DND-41 (cell line): Measurements from ENCODE around the gene MIX23.

Experiments used
- EZH2 ChIP-seq: IDR thresholded peaks from 3 replicates; pipeline ENCODE4 v1.6.1; 2012; ENCODE audit warnings: borderline replicate concordance, low read depth, mild to moderate bottlenecking, moderate library complexity, low read length, inconsistent platforms; ENCODE audit not compliant: severe bottlenecking
- TF ChIP-seq, protein P1 (sequence below): IDR thresholded peaks from 2 replicates; pipeline ENCODE4 v1.5.1; 2012; ENCODE audit warnings: borderline replicate concordance, low read length, moderate library complexity, mild to moderate bottlenecking; ENCODE audit not compliant: poor library complexity, severe bottlenecking; ENCODE audit errors: extremely low read depth

DNA sequence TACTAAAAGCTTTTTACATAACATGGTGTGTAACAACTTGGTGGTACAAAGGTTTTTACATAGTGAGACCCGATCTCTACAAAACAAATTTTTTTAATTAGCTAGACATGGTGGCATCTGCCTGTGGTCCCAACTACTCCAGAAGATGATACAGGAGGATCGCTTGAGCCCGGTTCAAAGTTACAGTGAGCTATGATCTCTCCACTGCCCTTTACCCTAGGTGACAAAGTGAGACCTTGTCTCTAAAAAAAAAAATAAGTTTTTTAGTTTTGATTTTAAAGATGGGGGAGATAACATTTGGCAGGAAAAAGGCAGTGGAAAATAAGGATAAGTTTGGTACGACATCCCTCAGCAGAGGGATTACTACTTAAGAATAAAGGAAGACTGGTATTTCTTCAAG is 6.9 kb upstream of the MIX23 start:
- TF ChIP-seq, protein P1, sequence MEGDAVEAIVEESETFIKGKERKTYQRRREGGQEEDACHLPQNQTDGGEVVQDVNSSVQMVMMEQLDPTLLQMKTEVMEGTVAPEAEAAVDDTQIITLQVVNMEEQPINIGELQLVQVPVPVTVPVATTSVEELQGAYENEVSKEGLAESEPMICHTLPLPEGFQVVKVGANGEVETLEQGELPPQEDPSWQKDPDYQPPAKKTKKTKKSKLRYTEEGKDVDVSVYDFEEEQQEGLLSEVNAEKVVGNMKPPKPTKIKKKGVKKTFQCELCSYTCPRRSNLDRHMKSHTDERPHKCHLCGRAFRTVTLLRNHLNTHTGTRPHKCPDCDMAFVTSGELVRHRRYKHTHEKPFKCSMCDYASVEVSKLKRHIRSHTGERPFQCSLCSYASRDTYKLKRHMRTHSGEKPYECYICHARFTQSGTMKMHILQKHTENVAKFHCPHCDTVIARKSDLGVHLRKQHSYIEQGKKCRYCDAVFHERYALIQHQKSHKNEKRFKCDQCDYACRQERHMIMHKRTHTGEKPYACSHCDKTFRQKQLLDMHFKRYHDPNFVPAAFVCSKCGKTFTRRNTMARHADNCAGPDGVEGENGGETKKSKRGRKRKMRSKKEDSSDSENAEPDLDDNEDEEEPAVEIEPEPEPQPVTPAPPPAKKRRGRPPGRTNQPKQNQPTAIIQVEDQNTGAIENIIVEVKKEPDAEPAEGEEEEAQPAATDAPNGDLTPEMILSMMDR = no peak
- TF ChIP-seq EZH2 = no peak
